Kidney (tissue), 14 donors: ENCODE data around the gene SYNE1. TPM values are rescaled to one million over a fixed set of nuclear protein-coding genes. Genes with fewer than 3 reads are reported as not detected.

Source experiments
- DNase-seq, 5 donors: peaks; one replicate each; pipeline ENCODE4 v3.0.0-alpha.2; 2013 to 2020
- FAIRE-seq: peaks from 2 replicates; lab custom pipeline; 2012; peaks lifted over from hg19 to GRCh38; lab: Jason Lieb, UNC
- H3K27ac ChIP-seq, 2 donors: one replicate each; pipeline ENCODE4 v1.7.0; 2013; ENCODE audit warnings: low read depth in 2 of 2, low read length in 2 of 2, inconsistent platforms in 1 of 2
- H3K27me3 ChIP-seq: one replicate; pipeline ENCODE4 v1.7.1; 2013; ENCODE audit warnings: low read length, inconsistent platforms; ENCODE audit not compliant: control insufficient read depth, insufficient read depth
- H3K36me3 ChIP-seq, 3 donors: one replicate each; pipeline versions ENCODE4 v1.7.0 to v1.7.1; 2013; ENCODE audit warnings: low read length in 3 of 3, control low read depth in 1 of 3, inconsistent platforms in 1 of 3; ENCODE audit not compliant: insufficient read depth in 3 of 3, control insufficient read depth in 2 of 3
- H3K4me1 ChIP-seq, 3 donors: one replicate each; pipeline versions ENCODE4 v1.7.0 to v1.7.1; 2013; ENCODE audit warnings: low read length in 3 of 3, inconsistent platforms in 1 of 3, low read depth in 1 of 3; ENCODE audit not compliant: control insufficient read depth in 2 of 3, insufficient read depth in 2 of 3
- H3K4me3 ChIP-seq, 3 donors: one replicate each; pipeline versions ENCODE4 v1.7.0 to v1.8.1; 2013; ENCODE audit warnings: low read length in 3 of 3, control low read depth in 1 of 3, inconsistent platforms in 1 of 3
- H3K9ac ChIP-seq, 3 donors: one replicate each; pipeline versions ENCODE4 v1.7.0 to v1.7.1; 2013; ENCODE audit warnings: low read length in 3 of 3, control low read depth in 1 of 3, inconsistent platforms in 1 of 3
- H3K9me3 ChIP-seq, 3 donors: one replicate each; pipeline versions ENCODE4 v1.7.0 to v1.7.1; 2013; ENCODE audit warnings: low read length in 3 of 3, control low read depth in 1 of 3, inconsistent platforms in 1 of 3; ENCODE audit not compliant: control insufficient read depth in 2 of 3, insufficient read depth in 1 of 3
- intact Hi-C: fragments of 100-400 bp; cut with DNase I; formaldehyde crosslinking; loops from one replicate; pipeline ENCODE4 v1.11.1; 2022
- polyA plus RNA-seq: library from polyadenylated mRNA; stranded (reverse); fragments of 350-450 nt; fragmentation: Illumina TruSeq; extraction: RNeasy Lipid Tissue Mini Kit (QIAGEN cat#74804); gene quantifications from one replicate; pipeline ENCODE4 v1.2.3, GENCODE V29; 2014; ENCODE audit warnings: low read depth, low replicate concordance; ENCODE audit not compliant: insufficient read depth
- total RNA-seq: library from RNA; stranded (reverse); fragmentation: NEBNext Ultra II Directional; extraction: Animal tissue kit (Norgen Biotek cat#: 25700); gene quantifications from one replicate; pipeline ENCODE4 v1.2.1, GENCODE V29; 2021
- TF ChIP-seq, protein P1 (sequence below): IDR thresholded peaks from 3 replicates; pipeline ENCODE4 v1.5.1; 2012; ENCODE audit warnings: mild to moderate bottlenecking, moderate library complexity, borderline replicate concordance; ENCODE audit not compliant: insufficient read depth; ENCODE audit errors: extremely low read depth
- donor health status: control.
- donor health status: control.
- donor health status: control.
- donor health status: control.
- donor health status: control.
- donor health status: DM: yes; HTN: yes; CAD: no.
- donor health status: Normal renal cell carcinoma (clear cell type).

SYNE1 gene
- total and polyA plus RNA-seq, 2 donors from 2014 or later = 47.8 to 216 TPM

DNA sequence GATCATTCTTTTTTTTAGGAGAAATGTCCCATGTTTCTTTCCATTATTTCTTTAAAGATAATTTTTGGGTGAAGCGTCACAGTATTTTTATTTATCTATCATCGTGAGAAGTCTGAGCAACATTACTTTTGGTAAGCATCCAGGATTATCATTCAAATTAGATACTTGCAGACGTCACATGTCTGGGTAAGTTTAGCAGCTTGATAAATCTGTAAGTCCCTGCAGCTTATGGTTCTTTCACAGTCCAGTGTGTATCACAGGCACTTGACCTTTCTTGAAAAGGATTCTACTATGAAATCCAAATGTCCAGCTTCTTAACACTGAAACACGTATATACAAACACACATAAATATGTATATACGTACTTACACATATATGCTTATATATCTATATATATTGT is 470.3 kb downstream of the SYNE1 start:
- Histone ChIP-seq H3K4me3 (no peak overlapping the region), H3K9me3 (no peaks in the 10 kb centered on the region), H3K36me3 (peaks cover 3 to 25% (median 10%) of the 10 kb centered on the region in 3 donors), H3K4me1 (peaks cover 0 to 3% (median 0%) of the 10 kb centered on the region in 3 donors), H3K27me3 (no peaks in the 10 kb centered on the region), H3K9ac (no peak overlapping the region), H3K27ac (no peak overlapping the region)
- DNase-seq = no peak
- intact Hi-C loops = no loop called here
- TF ChIP-seq, protein P1, sequence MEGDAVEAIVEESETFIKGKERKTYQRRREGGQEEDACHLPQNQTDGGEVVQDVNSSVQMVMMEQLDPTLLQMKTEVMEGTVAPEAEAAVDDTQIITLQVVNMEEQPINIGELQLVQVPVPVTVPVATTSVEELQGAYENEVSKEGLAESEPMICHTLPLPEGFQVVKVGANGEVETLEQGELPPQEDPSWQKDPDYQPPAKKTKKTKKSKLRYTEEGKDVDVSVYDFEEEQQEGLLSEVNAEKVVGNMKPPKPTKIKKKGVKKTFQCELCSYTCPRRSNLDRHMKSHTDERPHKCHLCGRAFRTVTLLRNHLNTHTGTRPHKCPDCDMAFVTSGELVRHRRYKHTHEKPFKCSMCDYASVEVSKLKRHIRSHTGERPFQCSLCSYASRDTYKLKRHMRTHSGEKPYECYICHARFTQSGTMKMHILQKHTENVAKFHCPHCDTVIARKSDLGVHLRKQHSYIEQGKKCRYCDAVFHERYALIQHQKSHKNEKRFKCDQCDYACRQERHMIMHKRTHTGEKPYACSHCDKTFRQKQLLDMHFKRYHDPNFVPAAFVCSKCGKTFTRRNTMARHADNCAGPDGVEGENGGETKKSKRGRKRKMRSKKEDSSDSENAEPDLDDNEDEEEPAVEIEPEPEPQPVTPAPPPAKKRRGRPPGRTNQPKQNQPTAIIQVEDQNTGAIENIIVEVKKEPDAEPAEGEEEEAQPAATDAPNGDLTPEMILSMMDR = no peak
- FAIRE-seq = no peak

DNA sequence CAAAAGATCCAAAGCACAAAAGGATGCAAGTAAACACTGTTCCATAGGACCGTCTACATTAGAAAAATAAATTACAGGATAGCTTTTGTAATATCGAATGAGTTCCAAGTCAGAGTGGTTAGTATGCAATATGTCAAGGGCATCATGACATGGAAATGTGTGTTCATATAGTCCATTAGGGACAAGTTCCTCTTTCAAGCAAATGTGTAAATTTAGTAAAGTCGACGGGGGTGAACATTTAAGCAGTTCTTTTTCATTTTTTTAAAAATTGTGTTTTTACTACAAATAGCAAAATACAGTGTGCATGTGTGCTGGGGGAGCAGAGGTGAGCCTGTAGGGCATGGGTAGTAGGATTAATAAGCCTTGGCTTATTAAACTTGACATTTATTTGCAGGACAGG is 470.7 kb downstream of the SYNE1 start:
- H3K36me3 ChIP-seq = peaks cover 3 to 25% (median 10%) of the 10 kb centered on the region in 3 donors
- no peak overlapping the region for H3K27ac ChIP-seq
- FAIRE-seq (no peak), DNase-seq (no peak)
- TF ChIP-seq, protein P1 = no peak
- no peaks in the 10 kb centered on the region for H3K27me3 ChIP-seq
- peaks cover 0 to 3% (median 0%) of the 10 kb centered on the region in 3 donors for H3K4me1 ChIP-seq
- intact Hi-C loops = no loop called here
- no peak overlapping the region for H3K9ac ChIP-seq
- H3K9me3 ChIP-seq = no peaks in the 10 kb centered on the region
- H3K4me3 ChIP-seq = no peak overlapping the region

DNA sequence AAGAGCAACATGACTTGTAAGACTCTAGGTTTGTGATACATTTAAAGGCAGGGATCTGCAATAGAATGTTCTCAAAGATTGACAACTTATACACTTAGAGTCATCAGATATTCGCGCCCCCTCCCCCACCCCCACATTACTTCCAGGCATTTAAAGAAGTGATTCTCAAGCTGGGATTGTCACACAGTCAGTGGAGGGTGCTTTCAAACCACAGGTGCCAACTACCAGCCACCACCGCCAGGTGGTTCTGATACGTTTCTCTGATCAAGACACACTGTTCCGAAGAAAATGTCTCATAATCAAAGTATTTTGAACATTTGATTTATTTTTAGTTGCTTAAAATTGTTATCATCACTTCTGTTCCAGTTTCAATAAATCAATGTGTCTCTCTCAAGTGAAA is 472.2 kb downstream of the SYNE1 start:
- no peaks in the 10 kb centered on the region for H3K27me3 ChIP-seq
- H3K36me3 ChIP-seq = peaks cover 3 to 24% (median 12%) of the 10 kb centered on the region in 3 donors
- intact Hi-C loops = no loop called here
- FAIRE-seq (no peak), DNase-seq (no peak)
- no peak overlapping the region for H3K4me3 ChIP-seq
- H3K9me3 ChIP-seq = no peaks in the 10 kb centered on the region
- H3K27ac ChIP-seq = no peak overlapping the region
- TF ChIP-seq, protein P1 = no peak
- no peak overlapping the region for H3K9ac ChIP-seq
- peaks cover 0 to 3% (median 0%) of the 10 kb centered on the region in 3 donors for H3K4me1 ChIP-seq

DNA sequence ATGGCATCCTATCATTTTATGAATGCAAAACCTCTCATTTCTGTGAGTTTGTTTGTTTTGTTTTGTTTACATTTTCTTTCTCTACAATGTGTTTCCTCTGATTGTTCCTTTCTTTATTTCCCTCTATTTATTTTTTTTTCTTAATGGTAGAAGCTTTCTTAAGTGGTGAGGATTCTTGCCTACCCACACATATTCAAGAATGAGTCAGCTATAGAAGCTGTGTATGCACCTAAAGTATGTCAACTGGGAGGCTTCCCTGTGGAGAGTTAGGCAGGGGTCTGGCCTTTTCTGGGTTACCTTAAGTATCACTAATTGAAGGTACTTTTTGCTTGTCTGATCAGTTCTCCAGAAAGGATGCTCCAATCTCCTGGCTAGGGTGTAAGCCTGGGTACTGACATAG is 475.7 kb downstream of the SYNE1 start:
- H3K9me3 ChIP-seq = no peaks in the 10 kb centered on the region
- peaks cover 3 to 21% (median 9%) of the 10 kb centered on the region in 3 donors for H3K36me3 ChIP-seq
- DNase-seq (no peak), FAIRE-seq (no peak)
- H3K27me3 ChIP-seq = no peaks in the 10 kb centered on the region
- H3K4me1 ChIP-seq = peaks cover 0 to 3% (median 0%) of the 10 kb centered on the region in 3 donors
- intact Hi-C loops = no loop called here
- TF ChIP-seq, protein P1 = no peak
- H3K4me3 ChIP-seq = no peak overlapping the region
- no peak overlapping the region for H3K27ac ChIP-seq
- H3K9ac ChIP-seq = no peak overlapping the region
